BLaER1 (cell line): ENCODE measurements around the gene VAMP4.
A peak's percentile ranks its signal among the peaks of the same experiment; 100 is the strongest.

Source experiments
- H3K27ac ChIP-seq: shearing (Covaris generic); formaldehyde crosslinking; 2 replicates; pipeline ENCODE4 v1.8.1; 2022
- H3K27me3 ChIP-seq: shearing (Covaris generic); formaldehyde crosslinking; 2 replicates; pipeline ENCODE4 v1.8.1; 2022
- H3K36me3 ChIP-seq: shearing (Covaris generic); formaldehyde crosslinking; 2 replicates; pipeline ENCODE4 v1.8.1; 2022
- H3K4me1 ChIP-seq: shearing (Covaris generic); formaldehyde crosslinking; 2 replicates; pipeline ENCODE4 v1.8.1; 2022
- H3K4me2 ChIP-seq: shearing (Covaris generic); formaldehyde crosslinking; 2 replicates; pipeline ENCODE4 v1.8.1; 2022
- H3K4me3 ChIP-seq: shearing (Covaris generic); formaldehyde crosslinking; 2 replicates; pipeline ENCODE4 v1.8.1; 2022
- H3K9ac ChIP-seq: shearing (Covaris generic); formaldehyde crosslinking; 2 replicates; pipeline ENCODE4 v1.8.1; 2022
- H3K9me3 ChIP-seq: shearing (Covaris generic); formaldehyde crosslinking; 2 replicates; pipeline ENCODE4 v1.8.1; 2022
- H4K20me1 ChIP-seq: shearing (Covaris generic); formaldehyde crosslinking; 2 replicates; pipeline ENCODE4 v1.8.1; 2022
- Cebpa-rat ChIP-seq: shearing (Covaris generic); IDR thresholded peaks from 2 replicates; pipeline ENCODE4 v1.8.1; 2022

The VAMP4 gene

DNA sequence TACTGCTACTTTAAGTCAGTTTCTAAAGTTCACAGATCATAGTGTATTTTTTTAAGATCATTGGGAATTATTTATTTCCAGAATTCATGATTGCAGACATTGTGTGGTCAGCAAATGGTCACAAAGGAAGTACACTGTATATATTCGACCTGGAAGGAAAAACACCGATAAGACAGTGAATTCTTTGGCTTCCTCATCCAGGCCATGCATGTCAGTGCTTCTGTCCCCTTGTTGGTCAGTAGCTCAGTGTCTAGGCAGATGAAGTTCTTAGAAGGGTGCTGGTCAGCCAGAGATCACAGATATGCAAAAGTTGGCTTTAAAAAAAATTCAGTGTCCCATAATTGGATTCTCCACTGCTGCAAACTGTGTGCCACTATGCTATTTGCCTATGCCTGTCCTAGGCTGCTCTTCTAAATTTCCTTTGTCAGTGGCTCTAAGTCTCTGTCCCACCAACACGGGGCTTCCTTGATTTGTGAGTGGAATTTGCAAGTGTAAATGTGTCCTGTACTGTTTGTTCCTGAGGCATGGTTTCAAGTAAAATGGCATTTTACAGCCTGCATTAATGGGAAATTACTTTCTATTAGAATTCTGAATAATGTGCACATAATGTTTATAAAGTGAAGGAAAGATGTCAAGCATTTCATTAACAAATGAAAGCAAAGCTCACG lies 12.0 kb upstream of the VAMP4 start:
- no peak overlapping the region for H3K9ac ChIP-seq
- no peak for TF ChIP-seq Cebpa-rat
- H3K4me2 ChIP-seq, result no peak overlapping the region
- no peaks in the 10 kb centered on the region for H4K20me1 ChIP-seq
- no peak overlapping the region for H3K27ac ChIP-seq
- H3K27me3 ChIP-seq, result no peaks in the 10 kb centered on the region
- H3K36me3 ChIP-seq, result no peaks in the 10 kb centered on the region
- no peaks in the 10 kb centered on the region for H3K9me3 ChIP-seq
- no peaks in the 10 kb centered on the region for H3K4me1 ChIP-seq
- no peak overlapping the region for H3K4me3 ChIP-seq

DNA sequence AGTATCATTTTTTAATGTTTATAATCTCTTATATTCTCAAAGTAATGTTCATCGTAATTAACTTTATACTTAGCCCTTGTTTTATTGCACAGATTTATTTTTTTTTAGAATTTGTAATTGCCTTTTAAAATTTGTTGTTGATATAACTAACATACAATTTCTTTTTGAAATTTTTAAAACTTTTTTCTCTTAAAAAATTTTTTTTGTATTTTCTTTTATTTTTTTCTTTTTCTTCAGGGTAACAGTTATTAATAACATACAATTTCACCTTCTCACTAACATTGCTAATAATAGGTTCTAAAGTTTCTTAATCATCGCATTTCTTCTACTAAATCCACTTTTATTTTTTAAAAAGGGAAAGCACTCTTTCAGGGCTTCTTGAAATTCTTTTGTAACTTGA lies 11.3 kb upstream of the VAMP4 start:
- no peaks in the 10 kb centered on the region for H4K20me1 ChIP-seq
- no peaks in the 10 kb centered on the region for H3K4me1 ChIP-seq
- no peaks in the 10 kb centered on the region for H3K9me3 ChIP-seq
- H3K4me2 ChIP-seq, result no peak overlapping the region
- H3K27ac ChIP-seq, result no peak overlapping the region
- no peaks in the 10 kb centered on the region for H3K27me3 ChIP-seq
- no peak overlapping the region for H3K4me3 ChIP-seq
- TF ChIP-seq Cebpa-rat, result no peak
- H3K36me3 ChIP-seq, result no peaks in the 10 kb centered on the region
- H3K9ac ChIP-seq, result no peak overlapping the region

DNA sequence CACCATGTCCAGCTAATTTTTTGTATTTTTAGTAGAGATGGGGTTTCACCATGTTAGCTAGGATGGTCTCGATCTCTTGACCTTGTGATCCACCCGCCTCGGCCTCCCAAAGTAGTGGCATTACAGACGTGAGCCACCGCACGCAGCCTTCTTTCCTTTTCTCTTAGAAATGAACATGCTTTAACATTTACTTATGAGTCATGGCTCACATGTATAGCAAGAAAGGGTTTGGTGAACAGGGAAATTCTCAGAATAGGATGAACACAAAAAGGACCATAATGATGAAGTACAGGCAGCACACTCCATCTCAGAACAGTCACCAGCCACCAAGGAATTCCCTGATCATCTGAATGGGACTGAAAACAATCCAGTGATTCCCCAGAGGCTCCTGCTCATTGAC lies 9.4 kb upstream of the VAMP4 start:
- Histone ChIP-seq H3K4me1 (no peaks in the 10 kb centered on the region), H3K36me3 (no peaks in the 10 kb centered on the region), H3K4me2 (no peak overlapping the region), H3K9me3 (no peaks in the 10 kb centered on the region), H3K27me3 (no peaks in the 10 kb centered on the region), H4K20me1 (no peaks in the 10 kb centered on the region), H3K27ac (no peak overlapping the region), H3K9ac (no peak overlapping the region), H3K4me3 (no peak overlapping the region)
- no peak for TF ChIP-seq Cebpa-rat

DNA sequence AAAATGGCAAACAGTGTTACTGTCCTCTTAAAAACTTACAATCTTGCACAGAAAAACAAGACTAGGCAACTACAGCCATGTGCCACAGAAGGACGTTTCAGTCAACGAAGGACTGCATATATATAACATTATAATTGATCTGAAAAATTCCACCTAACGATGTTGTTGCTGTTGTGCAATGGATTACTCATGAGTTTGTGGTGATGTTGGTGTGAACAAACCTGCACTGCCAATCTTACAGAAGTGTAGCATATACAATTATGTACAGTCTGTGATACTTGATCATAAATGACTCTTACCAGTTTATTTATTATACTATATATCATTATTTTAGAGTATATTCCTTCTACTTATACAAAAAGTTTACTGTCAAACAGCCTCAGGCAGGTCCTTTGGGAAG lies 6.8 kb upstream of the VAMP4 start:
- Histone ChIP-seq H3K27ac (no peak overlapping the region), H3K4me2 (no peak overlapping the region), H3K36me3 (no peaks in the 10 kb centered on the region), H3K9ac (no peak overlapping the region), H3K4me1 (peaks cover 1% of the 10 kb centered on the region), H3K4me3 (no peak overlapping the region), H3K9me3 (no peaks in the 10 kb centered on the region), H3K27me3 (no peaks in the 10 kb centered on the region), H4K20me1 (no peaks in the 10 kb centered on the region)
- TF ChIP-seq Cebpa-rat, result no peak

DNA sequence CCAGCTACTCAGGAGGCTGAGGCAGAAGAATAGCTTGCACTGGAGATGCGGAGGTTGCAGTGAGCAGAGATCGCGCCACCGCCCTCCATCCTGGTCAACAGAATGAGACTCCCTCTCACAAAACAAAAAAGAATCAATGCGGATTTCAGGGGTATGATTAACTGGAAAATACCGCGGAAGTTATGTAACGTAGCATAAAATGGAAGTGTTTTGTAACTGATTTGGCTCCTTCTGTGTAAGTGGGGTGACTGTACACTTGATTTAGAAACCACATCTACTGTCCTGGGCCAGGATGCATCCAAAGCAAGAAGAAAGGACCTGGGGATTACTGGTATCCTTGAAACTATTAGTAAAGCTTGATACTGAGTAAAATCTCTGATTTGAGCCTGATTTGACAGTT lies 3.1 kb upstream of the VAMP4 start:
- TF ChIP-seq Cebpa-rat, result no peak
- Histone ChIP-seq H3K27me3 (no peaks in the 10 kb centered on the region), H3K4me2 (no peak overlapping the region), H3K9me3 (no peaks in the 10 kb centered on the region), H3K4me1 (peaks cover 23% of the 10 kb centered on the region), H4K20me1 (no peaks in the 10 kb centered on the region), H3K9ac (no peak overlapping the region), H3K36me3 (no peaks in the 10 kb centered on the region), H3K4me3 (no peak overlapping the region), H3K27ac (no peak overlapping the region)

DNA sequence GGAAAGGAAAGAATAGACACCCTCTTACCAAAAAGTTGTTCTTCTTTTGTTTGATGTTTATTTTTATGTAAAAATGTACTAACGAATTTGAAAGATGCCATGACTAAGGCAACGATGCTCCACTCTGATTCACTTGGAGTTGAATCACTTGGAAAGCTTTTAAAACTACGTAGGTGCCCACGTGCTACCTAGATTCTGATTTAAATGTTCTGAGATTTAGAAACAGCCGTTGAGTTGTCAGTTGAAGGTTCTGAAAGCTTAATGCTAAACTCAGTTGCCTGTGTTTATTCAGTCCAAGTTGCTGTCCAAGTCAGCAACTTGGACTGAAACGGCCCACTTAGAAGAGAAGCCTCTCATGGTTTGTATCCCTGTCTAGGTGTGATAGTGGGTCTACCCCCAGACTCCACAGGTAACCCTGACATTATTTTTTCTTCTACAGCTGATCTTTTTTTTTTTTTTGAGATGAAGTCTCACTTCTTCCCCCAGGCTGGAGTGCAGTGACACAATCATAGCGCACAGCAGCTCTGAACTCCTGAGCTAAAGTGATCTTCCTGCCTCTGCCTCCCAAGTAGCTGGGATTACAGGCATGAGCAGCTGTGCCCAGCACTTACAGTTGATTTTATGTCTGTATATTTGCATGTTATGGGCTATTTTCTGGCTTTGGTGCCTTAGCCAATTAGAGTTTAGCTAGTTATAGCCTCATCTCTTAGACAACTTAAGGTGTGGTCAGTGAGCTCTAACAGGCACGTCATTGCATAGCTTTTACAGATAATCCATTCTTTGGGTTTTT lies 1.4 kb upstream of the VAMP4 start:
- Histone ChIP-seq H3K4me3 (peak overlapping the region; percentile 90), H4K20me1 (no peaks in the 10 kb centered on the region; the same call in 1 of the 2 replicates), H3K4me2 (peak overlapping the region; percentile 92), H3K4me1 (peaks cover 25% of the 10 kb centered on the region), H3K9ac (peak overlapping the region; percentile 89), H3K36me3 (peaks cover 8% of the 10 kb centered on the region; the same call in 1 of the 2 replicates), H3K27me3 (no peaks in the 10 kb centered on the region), H3K9me3 (no peaks in the 10 kb centered on the region), H3K27ac (peak overlapping the region; percentile 88)
- no peak for TF ChIP-seq Cebpa-rat

DNA sequence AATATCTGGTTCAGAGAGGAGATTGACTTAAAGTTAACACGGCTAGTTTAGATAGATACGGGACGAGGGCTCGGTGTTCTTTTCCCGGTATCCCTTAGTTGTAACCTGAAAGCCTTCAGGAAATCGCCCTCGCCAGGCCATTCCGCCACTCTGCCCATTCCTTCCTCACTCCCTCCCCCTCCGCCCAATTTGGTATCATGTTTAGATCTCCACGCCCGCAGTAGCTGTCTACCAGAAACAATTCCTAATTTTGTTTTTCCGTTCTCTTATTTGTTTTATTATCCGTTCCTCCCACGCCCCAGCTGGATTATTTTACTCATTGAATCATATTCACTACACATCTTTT lies 685 bp upstream of the VAMP4 start:
- Histone ChIP-seq H3K36me3 (peaks cover 15% of the 10 kb centered on the region), H3K27me3 (no peaks in the 10 kb centered on the region), H3K9me3 (no peaks in the 10 kb centered on the region), H3K27ac (peak overlapping the region; percentile 88), H3K4me2 (peak overlapping the region; percentile 92), H3K9ac (peak overlapping the region; percentile 89), H4K20me1 (no peaks in the 10 kb centered on the region; the same call in 1 of the 2 replicates), H3K4me1 (peaks cover 25% of the 10 kb centered on the region), H3K4me3 (peak overlapping the region; percentile 90)
- TF ChIP-seq Cebpa-rat, result no peak

DNA sequence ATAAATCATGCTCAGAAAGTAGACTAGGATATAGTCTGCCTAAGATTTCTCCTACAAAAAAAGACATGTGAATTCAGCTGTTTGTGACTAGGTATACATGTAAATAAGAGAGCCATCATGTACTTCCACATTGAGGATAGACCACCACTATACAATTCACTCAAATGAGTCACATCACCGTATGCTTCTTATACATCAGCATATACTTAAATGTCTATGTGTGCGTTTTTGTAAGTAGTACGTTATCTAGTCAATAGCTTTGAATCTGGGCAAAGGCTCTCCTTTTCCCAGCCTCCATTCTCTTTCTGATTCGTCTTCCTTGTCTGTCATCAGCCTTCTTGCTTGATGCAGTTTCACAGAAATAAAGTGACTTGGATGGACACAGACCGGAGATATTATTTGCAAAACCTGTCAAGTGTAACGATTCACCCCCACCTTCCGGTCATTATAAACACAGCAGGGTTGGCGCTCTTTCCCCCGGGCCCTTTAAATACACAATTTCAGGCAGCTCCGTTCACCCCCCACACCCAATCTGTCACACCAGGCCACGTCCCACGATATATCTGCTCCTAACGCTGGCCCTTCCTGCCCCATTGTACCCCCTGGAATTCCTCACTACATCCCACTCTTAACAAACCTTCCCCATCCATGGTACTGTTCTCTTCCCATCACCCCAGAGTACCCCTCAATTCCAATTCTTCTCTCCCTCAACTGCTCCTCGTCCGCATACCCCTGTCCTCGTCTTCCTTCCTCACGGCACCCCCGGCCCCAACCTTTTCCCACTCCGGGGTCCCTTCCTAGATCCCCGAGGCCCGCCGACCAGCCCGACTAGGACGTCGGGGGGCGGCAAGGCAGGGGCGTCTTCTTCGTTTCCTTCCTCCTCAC lies 636 bp downstream of the VAMP4 start:
- H3K4me2 ChIP-seq, result peak overlapping the region; percentile 92
- peak overlapping the region; percentile 89 for H3K9ac ChIP-seq
- no peaks in the 10 kb centered on the region; the same call in 1 of the 2 replicates for H4K20me1 ChIP-seq
- H3K27ac ChIP-seq, result peak overlapping the region; percentile 88
- peaks cover 26% of the 10 kb centered on the region for H3K36me3 ChIP-seq
- no peaks in the 10 kb centered on the region for H3K9me3 ChIP-seq
- peaks cover 25% of the 10 kb centered on the region for H3K4me1 ChIP-seq
- TF ChIP-seq Cebpa-rat, result no peak
- no peaks in the 10 kb centered on the region for H3K27me3 ChIP-seq
- H3K4me3 ChIP-seq, result peak overlapping the region; percentile 90

DNA sequence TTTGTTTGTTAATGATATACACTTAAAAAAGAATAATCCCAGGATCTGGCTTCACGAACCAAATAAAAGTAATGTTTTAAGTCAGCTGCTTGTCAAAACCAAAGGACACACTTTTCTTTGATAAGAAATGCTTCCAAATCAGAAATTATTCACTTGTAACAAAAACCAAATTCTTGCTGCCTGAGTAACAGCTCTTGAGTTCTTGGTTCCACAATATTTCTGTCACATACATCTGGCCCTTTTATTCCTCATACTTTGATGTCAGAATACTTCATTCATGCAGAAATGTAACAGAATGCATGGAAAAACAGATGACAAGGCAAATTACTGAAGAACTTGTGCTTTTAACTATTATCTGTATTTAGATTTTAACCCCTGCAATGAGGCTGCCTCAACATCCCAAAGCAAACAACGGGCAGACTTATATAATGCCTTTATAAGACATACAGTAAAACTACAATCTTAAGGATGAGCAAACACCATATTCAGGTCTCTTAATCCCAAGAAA lies 1.5 kb downstream of the VAMP4 start:
- Histone ChIP-seq H3K9me3 (no peaks in the 10 kb centered on the region), H3K4me2 (peak overlapping the region; percentile 92), H3K27me3 (no peaks in the 10 kb centered on the region), H4K20me1 (no peaks in the 10 kb centered on the region; the same call in 1 of the 2 replicates), H3K9ac (peak overlapping the region; percentile 1; the same call in 1 of the 2 replicates), H3K27ac (no peak overlapping the region), H3K4me3 (peak overlapping the region; percentile 90), H3K36me3 (peaks cover 34% of the 10 kb centered on the region), H3K4me1 (peaks cover 25% of the 10 kb centered on the region)
- TF ChIP-seq Cebpa-rat, result no peak
